Umbilical cord (tissue), 2 donors: Measurements from ENCODE around the gene SPCS3. TPM values are rescaled to one million over a fixed set of nuclear protein-coding genes. Genes with fewer than 3 reads are reported as not detected.
"Not testable (repeated sequence)": the region's sequence is repeated elsewhere in the genome, so short reads cannot be mapped to it uniquely, and the experiment has no call there.

Source experiments
- DNase-seq: peaks from one replicate; pipeline ENCODE4 v3.0.0-alpha.2; 2015; ENCODE audit warnings: low spot score
- total RNA-seq: library from RNA; depleted of rRNA; stranded (reverse); fragments of >200 nt; gene quantifications from one replicate; pipeline ENCODE4 v1.2.3, GENCODE V29; 2014; ENCODE audit warnings: low replicate concordance; ENCODE audit not compliant: insufficient read depth

SPCS3 gene
- total RNA-seq, 1 donor from 2014 or later, result 123 TPM

DNA sequence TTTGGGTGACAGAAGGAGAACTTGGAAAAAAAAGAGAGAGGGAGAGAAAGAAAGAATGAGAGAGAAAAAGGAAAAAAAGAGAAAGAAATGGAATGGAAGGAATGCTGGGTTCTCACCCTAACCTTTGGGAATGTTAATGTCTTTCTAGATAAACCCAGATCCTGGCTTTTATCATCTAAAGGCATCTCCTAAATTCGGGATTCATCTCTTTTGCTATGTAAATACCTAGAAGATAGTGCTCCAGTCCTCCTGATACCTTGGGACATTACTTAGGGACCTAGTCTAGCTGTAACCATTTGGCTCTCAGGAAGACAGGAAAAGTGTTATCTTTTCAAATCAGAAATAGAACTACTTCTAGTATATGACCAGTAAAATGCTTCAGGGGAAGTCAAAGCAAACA, 15.8 kb upstream of the SPCS3 start:
- no peak for DNase-seq

DNA sequence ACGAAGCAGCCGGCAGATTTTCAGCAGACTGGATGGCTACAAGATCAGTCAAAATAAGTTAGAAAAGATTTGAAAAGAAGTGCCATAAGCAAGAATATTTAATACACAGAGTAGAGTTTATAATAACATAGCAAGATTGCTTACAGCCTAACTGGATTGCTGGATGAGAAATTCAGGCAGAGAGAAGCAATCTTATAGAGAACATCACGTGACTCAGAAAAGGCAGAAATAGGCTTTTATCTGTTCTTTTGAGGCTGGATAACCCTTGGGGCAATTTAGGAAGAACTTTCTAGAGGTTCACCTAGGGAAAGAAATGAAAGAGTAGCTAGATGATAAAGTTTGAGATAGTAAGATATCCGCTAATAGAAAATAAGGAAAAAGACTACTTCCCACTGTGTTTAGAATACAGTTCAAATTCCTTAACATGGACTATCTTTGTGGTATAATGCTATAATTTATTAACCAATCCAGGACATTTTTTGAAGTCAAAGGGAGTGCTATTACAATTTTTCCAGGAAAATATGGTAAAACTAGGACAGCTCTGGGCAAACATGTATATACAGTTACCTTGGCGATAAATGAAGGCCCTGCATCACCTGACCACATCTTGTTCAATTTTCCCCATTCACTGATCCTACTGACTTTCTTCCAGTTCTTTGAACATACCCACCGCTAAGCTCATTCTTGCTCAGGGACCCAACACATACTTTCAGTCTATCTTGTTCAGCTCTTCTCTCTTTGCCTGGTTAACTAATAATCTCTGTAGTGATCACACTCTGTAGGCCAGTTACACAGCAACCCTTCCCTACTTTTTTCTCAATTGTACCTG, 12.7 kb upstream of the SPCS3 start:
- DNase-seq, result no peak

DNA sequence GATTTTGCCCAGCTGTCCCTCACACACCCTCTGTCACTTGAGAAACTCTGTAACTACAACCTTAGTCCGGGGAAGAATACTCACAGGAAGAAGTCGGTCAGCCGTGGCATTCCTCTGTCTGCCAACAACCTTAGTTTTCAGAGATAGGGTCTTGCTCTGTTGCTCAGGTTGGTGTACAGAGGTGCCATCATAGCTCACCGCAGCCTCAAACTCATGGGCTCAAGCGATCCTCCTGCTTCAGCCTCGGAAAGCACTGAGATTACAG, 12.2 kb upstream of the SPCS3 start:
- DNase-seq, result no peak

DNA sequence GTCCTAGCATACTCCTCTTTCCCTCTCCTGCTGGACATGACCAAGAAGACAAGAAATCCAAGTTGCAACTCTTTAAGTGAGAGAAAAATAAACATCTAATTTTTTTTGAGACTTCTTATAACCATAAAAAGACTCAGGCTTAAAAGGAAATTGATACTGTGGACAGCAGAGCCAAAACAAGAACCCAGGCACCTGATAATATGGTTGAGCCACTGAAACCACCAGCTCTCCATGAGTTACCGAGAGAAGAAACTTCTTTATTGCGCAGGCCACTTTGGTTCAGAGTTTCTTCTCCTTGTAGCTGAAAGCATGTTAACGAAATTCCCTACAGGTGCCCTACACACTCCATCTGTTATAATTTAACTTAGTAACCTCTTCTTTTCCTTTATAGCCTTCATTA, 11.3 kb upstream of the SPCS3 start:
- DNase-seq, result no peak

- DNase-seq, result no peak
Measured at GRCh38 chr4:176309046-176309445, 10.7 kb upstream of the SPCS3 start.

GRCh38 chr4:176309772-176310171, 10.0 kb upstream of the SPCS3 start:
- no peak for DNase-seq

GRCh38 chr4:176313596-176314336, 6.0 kb upstream of the SPCS3 start:
- no peak for DNase-seq

- DNase-seq, result no peak
Measured at GRCh38 chr4:176319151-176319703, 539 bp upstream of the SPCS3 start.

GRCh38 chr4:176320340-176320975, 692 bp downstream of the SPCS3 start:
- peak; percentile 93 for DNase-seq

GRCh38 chr4:176320976-176321361, 1.2 kb downstream of the SPCS3 start:
- DNase-seq, result no peak

DNA sequence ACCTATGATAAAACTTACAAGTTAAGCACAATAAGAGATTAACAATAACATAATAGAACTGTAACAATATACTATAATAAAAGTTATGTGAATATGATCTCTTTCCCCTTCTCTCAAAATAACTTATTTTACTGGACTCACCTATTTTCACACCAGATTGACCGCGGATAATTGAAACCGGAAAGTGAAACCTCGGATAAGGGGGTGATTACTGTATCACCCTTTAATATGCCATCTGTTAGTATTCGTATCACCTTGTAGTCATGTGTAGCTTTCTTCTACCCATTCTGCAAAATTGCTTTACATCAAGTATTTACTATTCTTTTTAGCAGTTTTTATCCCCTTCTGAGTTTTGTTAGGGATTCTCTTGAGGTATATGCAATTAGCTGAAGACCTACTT, 1.8 kb downstream of the SPCS3 start:
- no peak for DNase-seq

GRCh38 chr4:176323511-176324160, 3.9 kb downstream of the SPCS3 start:
- no peak for DNase-seq

- DNase-seq, result not testable (repeated sequence)
Measured at GRCh38 chr4:176324876-176325275, 5.1 kb downstream of the SPCS3 start.

DNA sequence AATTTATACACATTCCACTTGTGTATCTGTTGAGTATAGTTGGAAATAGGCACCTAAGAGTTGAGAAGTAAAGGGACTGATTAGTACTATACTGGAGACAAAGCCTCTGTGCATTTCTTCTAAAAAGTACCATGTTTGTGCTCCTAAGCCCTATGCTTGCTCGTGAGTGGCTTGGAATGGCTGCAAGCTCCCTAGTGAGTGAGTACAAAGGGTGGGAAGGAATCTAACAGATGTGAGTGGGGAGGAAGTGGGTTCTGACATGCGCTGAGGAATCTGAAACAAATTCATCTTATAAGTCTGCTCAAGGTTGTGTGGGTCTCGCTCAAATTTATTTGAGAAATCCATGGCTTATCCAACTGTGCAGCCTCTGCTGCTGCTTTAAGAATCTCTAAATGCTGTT, 13.3 kb downstream of the SPCS3 start:
- DNase-seq, result no peak

GRCh38 chr4:176334066-176334465, 14.3 kb downstream of the SPCS3 start:
- no peak for DNase-seq

- DNase-seq, result no peak
Measured at GRCh38 chr4:176335421-176335820, 15.7 kb downstream of the SPCS3 start.

- DNase-seq, result no peak
Measured at GRCh38 chr4:176339936-176340761, 20.4 kb downstream of the SPCS3 start.

DNA sequence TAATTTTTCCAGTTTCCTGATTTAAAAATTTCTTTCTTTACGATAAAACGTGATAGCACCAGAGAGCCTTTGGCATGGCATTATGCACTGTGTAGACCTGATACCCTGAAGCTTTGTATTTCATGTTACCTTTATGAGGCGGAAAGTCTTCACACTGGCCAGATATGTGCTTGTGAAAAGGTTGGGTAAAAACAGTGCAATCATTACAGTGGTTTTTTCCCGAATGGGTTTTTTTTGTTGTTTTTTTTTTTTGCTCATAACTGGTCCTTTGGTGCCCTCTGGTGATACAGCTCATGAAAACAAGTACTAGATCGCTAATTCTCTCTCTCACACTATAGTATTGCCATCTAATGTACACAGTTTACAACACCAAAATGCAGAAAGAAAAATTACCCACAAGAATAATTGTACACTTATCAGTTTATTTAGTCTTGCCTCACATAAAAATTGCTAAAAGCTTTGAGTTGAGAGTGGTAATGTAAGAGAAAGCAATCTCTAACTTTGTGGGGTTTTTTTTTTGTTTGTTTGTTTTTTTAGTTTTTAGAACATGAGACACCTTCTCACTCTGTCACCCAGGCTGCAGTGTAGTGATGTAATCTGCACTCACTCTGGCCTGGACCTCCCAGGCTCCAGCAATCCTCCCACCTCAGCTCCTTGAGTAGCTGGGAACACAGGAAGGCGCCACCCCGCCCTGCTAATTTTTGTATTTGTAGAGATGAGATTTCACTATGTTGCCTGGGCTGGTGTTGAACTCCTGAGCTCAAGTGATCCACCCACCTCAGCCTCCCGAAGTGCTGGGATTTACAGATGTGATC, 21.3 kb downstream of the SPCS3 start:
- peak; percentile 67 for DNase-seq

- no peak for DNase-seq
Measured at GRCh38 chr4:176342384-176342783, 22.6 kb downstream of the SPCS3 start.

GRCh38 chr4:176343286-176343685, 23.5 kb downstream of the SPCS3 start:
- no peak for DNase-seq
